ENCODE data around the gene TRIM22. TPM values are rescaled to one million over a fixed set of nuclear protein-coding genes. Genes with fewer than 3 reads are reported as not detected.

TRIM22 gene
- total and polyA plus RNA-seq, 9 of the 15 experiments (the other 6 are each of a cell fraction or from before 2014, with no cell fraction given), result 0.06 to 1.1 (median 0.18) TPM; not detected in 2

DNA sequence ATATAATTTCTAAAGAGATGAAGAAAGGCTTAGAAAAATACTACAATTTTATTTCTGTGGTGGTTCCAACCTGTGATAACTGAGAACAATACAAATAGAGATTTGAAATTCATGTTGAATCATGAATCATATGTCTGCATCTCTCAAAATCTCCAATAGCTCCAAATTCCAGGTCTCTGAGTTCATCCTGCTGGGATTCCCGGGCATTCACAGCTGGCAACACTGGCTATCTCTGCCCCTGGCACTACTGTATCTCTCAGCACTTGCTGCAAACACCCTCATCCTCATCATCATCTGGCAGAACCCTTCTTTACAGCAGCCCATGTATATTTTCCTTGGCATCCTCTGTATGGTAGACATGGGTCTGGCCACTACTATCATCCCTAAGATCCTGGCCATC lies 46.8 kb downstream of the TRIM22 start, which contains the start of gene OR56B1 (continued):
- no peak for TF ChIP-seq NFE2L1 (tag; IDR thresholded peaks at IDR 0.05; ENCODE audit: borderline replicate concordance, low read depth)
- no peak for TF ChIP-seq TAF1 (IDR thresholded peaks at IDR 0.05; ENCODE audit: control insufficient read depth, extremely low read depth, insufficient read depth, low read length, severe bottlenecking)
- TF ChIP-seq SMARCB1 (IDR thresholded peaks at IDR 0.05; ENCODE audit: insufficient read length, low read depth), result no peak

- no peaks in the 10 kb centered on the region for H3K36me3 ChIP-seq (ENCODE audit: control insufficient read depth, insufficient read depth, low read length)
- no peaks in the 10 kb centered on the region for H3K79me2 ChIP-seq (ENCODE audit: control insufficient read depth, insufficient read depth, low read length)
- no peak overlapping the region for H3K9ac ChIP-seq (ENCODE audit: insufficient read depth in 1 of 2, low read depth in 2 of 2, low read length in 2 of 2)
- no TSS peak for BruUV-seq (replicated peaks)
- no peaks in the 10 kb centered on the region for H4K20me1 ChIP-seq (replicated peaks; ENCODE audit: control insufficient read depth, insufficient read depth, low read length)
- CTCF ChIA-PET (ENCODE audit: low intra/inter-chr PET ratio), result no interaction called here
- ATAC-seq, result no peak
- DNase-seq (ENCODE audit: extremely low read depth in 1 of 4, low spot score in 3 of 4), result no peak
- H2AFZ ChIP-seq (ENCODE audit: low read depth, low read length), result no peak overlapping the region
- H3K27ac ChIP-seq (ENCODE audit: extremely low read depth, low read depth, low read length), result no peak overlapping the region
- H3K27me3 ChIP-seq (ENCODE audit: control insufficient read depth in 2 of 2, insufficient read depth in 2 of 2, low read length in 2 of 2), result peaks cover 0 to 2% of the 10 kb centered on the region in 2 experiments; a peak in 2 of 5 replicates
- in situ Hi-C loops (cut with MboI) (no loop called here), intact Hi-C loops (cut with micrococcal nuclease) (no loop called here)
- no peak overlapping the region for H3K4me2 ChIP-seq (ENCODE audit: insufficient read depth, low read length)
- no peak overlapping the region for H3K4me3 ChIP-seq
- FAIRE-seq, result no peak
- no peaks in the 10 kb centered on the region for H3K4me1 ChIP-seq (replicated peaks in 1 of 2; ENCODE audit: control insufficient read depth in 2 of 2, insufficient read depth in 2 of 2, low read length in 2 of 2)
- no peaks in the 10 kb centered on the region for H3K9me1 ChIP-seq (ENCODE audit: control insufficient read depth, insufficient read depth, low read length)
- POLR2A ChIA-PET, result no interaction called here
- H3K9me3 ChIP-seq (replicated peaks; ENCODE audit: control insufficient read depth, insufficient read depth, low read depth, low read length), result peaks cover 4% of the 10 kb centered on the region; the same call in 1 of the 2 replicates
- TF ChIP-seq TAL1 (IDR thresholded peaks at IDR 0.05) (no peak), RBM39 (optimal IDR thresholded peaks at IDR 0.05; ENCODE audit: low read depth, low read length) (no peak)
Observed at GRCh38 chr11:5737091-5737490, 47.5 kb downstream of the TRIM22 start.

Measured in K562 (cell line).